ENCODE data around the gene SMCP. TPM values are rescaled to one million over a fixed set of nuclear protein-coding genes. Genes with fewer than 3 reads are reported as not detected.

The SMCP gene
- total and polyA plus RNA-seq, 12 donors = not detected

GRCh38 chr1:152858062-152858461 is 20.1 kb upstream of the SMCP start:
- intact Hi-C loops (cut with DNase I) = no loop called here
- Histone ChIP-seq H3K36me3 (no peaks in the 10 kb centered on the region), H3K4me1 (no peaks in the 10 kb centered on the region), H3K4me3 (no peak overlapping the region), H3K27ac (no peak overlapping the region), H3K9me3 (no peaks in the 10 kb centered on the region), H3K27me3 (peaks cover 0 to 7% (median 0%) of the 10 kb centered on the region in 7 donors)
- DNase-seq (no peak), ATAC-seq (no peak)
- 26 to 43% methylated on average over 1 of the region's 1 CpG for WGBS, 2 donors
- TF ChIP-seq, protein P1, sequence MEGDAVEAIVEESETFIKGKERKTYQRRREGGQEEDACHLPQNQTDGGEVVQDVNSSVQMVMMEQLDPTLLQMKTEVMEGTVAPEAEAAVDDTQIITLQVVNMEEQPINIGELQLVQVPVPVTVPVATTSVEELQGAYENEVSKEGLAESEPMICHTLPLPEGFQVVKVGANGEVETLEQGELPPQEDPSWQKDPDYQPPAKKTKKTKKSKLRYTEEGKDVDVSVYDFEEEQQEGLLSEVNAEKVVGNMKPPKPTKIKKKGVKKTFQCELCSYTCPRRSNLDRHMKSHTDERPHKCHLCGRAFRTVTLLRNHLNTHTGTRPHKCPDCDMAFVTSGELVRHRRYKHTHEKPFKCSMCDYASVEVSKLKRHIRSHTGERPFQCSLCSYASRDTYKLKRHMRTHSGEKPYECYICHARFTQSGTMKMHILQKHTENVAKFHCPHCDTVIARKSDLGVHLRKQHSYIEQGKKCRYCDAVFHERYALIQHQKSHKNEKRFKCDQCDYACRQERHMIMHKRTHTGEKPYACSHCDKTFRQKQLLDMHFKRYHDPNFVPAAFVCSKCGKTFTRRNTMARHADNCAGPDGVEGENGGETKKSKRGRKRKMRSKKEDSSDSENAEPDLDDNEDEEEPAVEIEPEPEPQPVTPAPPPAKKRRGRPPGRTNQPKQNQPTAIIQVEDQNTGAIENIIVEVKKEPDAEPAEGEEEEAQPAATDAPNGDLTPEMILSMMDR (IDR thresholded peaks at IDR 0.05) = no peak

DNA sequence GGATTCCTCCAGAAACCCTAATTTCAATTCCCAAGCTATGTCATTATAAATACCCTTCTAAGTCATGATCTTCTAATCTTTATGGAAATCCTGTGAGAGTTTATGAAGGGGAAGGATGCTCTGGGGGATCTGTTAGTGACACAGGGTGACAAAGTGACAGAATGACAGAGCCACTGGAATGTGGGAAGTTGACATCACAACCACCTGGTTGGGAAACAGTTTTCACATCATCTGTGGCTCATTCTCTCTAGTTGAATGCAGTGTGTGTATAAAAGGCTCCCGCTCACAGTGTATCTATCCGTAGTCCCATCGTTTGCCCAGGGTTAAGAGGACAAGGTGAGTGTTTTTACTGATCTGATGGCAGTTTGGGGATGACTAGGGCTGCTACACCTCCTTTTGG is 18.4 kb upstream of the SMCP start, which contains the start of gene LCE7A:
LCE7A (plus strand) TSS at position 301 of the 400 bp plus-strand sequence. CDS start 702 bp downstream, outside the sequence.
- TF ChIP-seq, protein P1 (IDR thresholded peaks at IDR 0.05) = no peak
- H3K36me3 ChIP-seq = no peaks in the 10 kb centered on the region

DNA sequence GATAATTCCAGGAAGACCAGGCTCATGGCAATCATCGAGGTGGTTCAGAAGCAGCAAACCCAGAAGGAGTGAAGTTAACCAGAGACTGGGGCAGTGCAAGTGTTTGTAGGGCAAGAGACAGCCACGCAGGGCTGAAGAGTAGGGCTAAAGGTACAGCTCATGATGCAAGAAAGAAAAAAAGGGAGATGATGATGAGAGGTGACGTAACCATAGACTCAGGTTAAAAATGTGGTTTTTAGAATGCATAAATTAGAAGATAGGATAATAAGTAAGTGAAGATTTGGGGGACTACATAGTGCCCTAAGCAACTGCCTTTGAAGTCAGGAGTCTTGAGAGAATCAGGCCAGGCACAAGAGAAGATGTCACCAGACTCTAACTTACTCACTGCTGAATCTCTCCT is 18.0 kb upstream of the SMCP start:
- DNase-seq = no peak
- ATAC-seq = no peak
- no peaks in the 10 kb centered on the region for H3K9me3 ChIP-seq
- H3K27ac ChIP-seq = no peak overlapping the region
- H3K27me3 ChIP-seq = peaks cover 0 to 9% (median 0%) of the 10 kb centered on the region in 7 donors
- 69 to 76% methylated on average over 3 of the region's 3 CpGs for WGBS, 2 donors
- TF ChIP-seq, protein P1 (IDR thresholded peaks at IDR 0.05) = no peak
- intact Hi-C loops (cut with DNase I) = loop anchor here in 1 of 10 donors (10.0 kb wide), 1 partner anchor 365 kb away; no protein-coding TSS in a partner anchor
- no peak overlapping the region for H3K4me3 ChIP-seq
- no peaks in the 10 kb centered on the region for H3K36me3 ChIP-seq
- no peaks in the 10 kb centered on the region for H3K4me1 ChIP-seq

More for the DNA sequence above, 18.4 kb upstream of the SMCP start, which contains the start of gene LCE7A:
- H3K27ac ChIP-seq = no peak within 1 kb of the TSS
- H3K4me1 ChIP-seq = no peaks in the 10 kb centered on the region
- WGBS, 2 donors = 79 to 88% methylated on average over 3 of the region's 3 CpGs
- intact Hi-C loops (cut with DNase I) = loop anchor here in 1 of 10 donors (10.0 kb wide), 1 partner anchor 365 kb away; no protein-coding TSS in a partner anchor
- peaks cover 0 to 7% (median 0%) of the 10 kb centered on the region in 7 donors for H3K27me3 ChIP-seq
- H3K4me3 ChIP-seq = no peak within 1 kb of the TSS
- no peak for DNase-seq
- no peak for ATAC-seq
- H3K9me3 ChIP-seq = no peaks in the 10 kb centered on the region

GRCh38 chr1:152861374-152861773 is 16.7 kb upstream of the SMCP start:
- intact Hi-C loops (cut with DNase I) = loop anchor here in 1 of 10 donors (10.0 kb wide), 1 partner anchor 363 kb away; no protein-coding TSS in a partner anchor
- Histone ChIP-seq H3K4me1 (no peaks in the 10 kb centered on the region), H3K9me3 (no peaks in the 10 kb centered on the region), H3K36me3 (no peaks in the 10 kb centered on the region), H3K27me3 (peaks cover 0 to 19% (median 0%) of the 10 kb centered on the region in 7 donors), H3K4me3 (no peak overlapping the region), H3K27ac (no peak overlapping the region)
- DNase-seq (no peak), ATAC-seq (no peak)
- 68 to 69% methylated on average over 4 of the region's 4 CpGs for WGBS, 2 donors
- TF ChIP-seq, protein P1 (IDR thresholded peaks at IDR 0.05) = no peak

Data from heart right ventricle (tissue), 16 donors.